ENCODE data around the gene COL19A1.

The COL19A1 gene

GRCh38 chr6:70045413-70045812 lies 179.1 kb downstream of the COL19A1 start:
- Histone ChIP-seq H3K36me3 (no peaks in the 10 kb centered on the region), H3K9ac (no peak overlapping the region), H4K20me1 (no peaks in the 10 kb centered on the region), H3K4me1 (no peaks in the 10 kb centered on the region), H3K9me3 (no peaks in the 10 kb centered on the region), H3K4me3 (no peak overlapping the region), H3K27me3 (no peaks in the 10 kb centered on the region), H3K27ac (no peak overlapping the region), H3K4me2 (no peak overlapping the region)
- TF ChIP-seq Cebpa-rat (IDR thresholded peaks at IDR 0.05): no peak

GRCh38 chr6:70051197-70052124 lies 185.1 kb downstream of the COL19A1 start:
- no peak for TF ChIP-seq Cebpa-rat (IDR thresholded peaks at IDR 0.05)
- Histone ChIP-seq H3K27me3 (no peaks in the 10 kb centered on the region), H3K9me3 (no peaks in the 10 kb centered on the region), H3K4me3 (no peak overlapping the region), H3K4me1 (no peaks in the 10 kb centered on the region), H3K27ac (no peak overlapping the region), H3K9ac (no peak overlapping the region), H3K4me2 (no peak overlapping the region), H3K36me3 (no peaks in the 10 kb centered on the region), H4K20me1 (no peaks in the 10 kb centered on the region)

- no peaks in the 10 kb centered on the region for H3K9me3 ChIP-seq
- H3K9ac ChIP-seq: no peak overlapping the region
- H3K4me2 ChIP-seq: no peak overlapping the region
- no peak overlapping the region for H3K4me3 ChIP-seq
- TF ChIP-seq Cebpa-rat (IDR thresholded peaks at IDR 0.05): no peak
- H3K27ac ChIP-seq: no peak overlapping the region
- no peaks in the 10 kb centered on the region for H3K27me3 ChIP-seq
- no peaks in the 10 kb centered on the region for H3K36me3 ChIP-seq
- H4K20me1 ChIP-seq: no peaks in the 10 kb centered on the region
- H3K4me1 ChIP-seq: no peaks in the 10 kb centered on the region
Measured at GRCh38 chr6:70059039-70059719, 192.8 kb downstream of the COL19A1 start.

GRCh38 chr6:70060680-70061079 lies 194.3 kb downstream of the COL19A1 start:
- H3K4me1 ChIP-seq: no peaks in the 10 kb centered on the region
- H3K9ac ChIP-seq: no peak overlapping the region
- no peaks in the 10 kb centered on the region for H3K27me3 ChIP-seq
- no peaks in the 10 kb centered on the region for H3K36me3 ChIP-seq
- H4K20me1 ChIP-seq: no peaks in the 10 kb centered on the region
- TF ChIP-seq Cebpa-rat (IDR thresholded peaks at IDR 0.05): no peak
- no peak overlapping the region for H3K27ac ChIP-seq
- no peak overlapping the region for H3K4me2 ChIP-seq
- H3K9me3 ChIP-seq: no peaks in the 10 kb centered on the region
- no peak overlapping the region for H3K4me3 ChIP-seq

GRCh38 chr6:70061546-70061945 lies 195.2 kb downstream of the COL19A1 start:
- Histone ChIP-seq H3K27me3 (no peaks in the 10 kb centered on the region), H3K4me2 (no peak overlapping the region), H4K20me1 (no peaks in the 10 kb centered on the region), H3K36me3 (no peaks in the 10 kb centered on the region), H3K27ac (no peak overlapping the region), H3K4me1 (no peaks in the 10 kb centered on the region), H3K9ac (no peak overlapping the region), H3K4me3 (no peak overlapping the region), H3K9me3 (no peaks in the 10 kb centered on the region)
- TF ChIP-seq Cebpa-rat (IDR thresholded peaks at IDR 0.05): no peak

GRCh38 chr6:70062010-70062409 lies 195.7 kb downstream of the COL19A1 start:
- no peaks in the 10 kb centered on the region for H3K27me3 ChIP-seq
- H4K20me1 ChIP-seq: no peaks in the 10 kb centered on the region
- H3K27ac ChIP-seq: no peak overlapping the region
- no peaks in the 10 kb centered on the region for H3K9me3 ChIP-seq
- no peak overlapping the region for H3K4me2 ChIP-seq
- no peak overlapping the region for H3K4me3 ChIP-seq
- TF ChIP-seq Cebpa-rat (IDR thresholded peaks at IDR 0.05): no peak
- no peaks in the 10 kb centered on the region for H3K36me3 ChIP-seq
- H3K4me1 ChIP-seq: no peaks in the 10 kb centered on the region
- H3K9ac ChIP-seq: no peak overlapping the region

- Histone ChIP-seq H4K20me1 (no peaks in the 10 kb centered on the region), H3K27ac (no peak overlapping the region), H3K4me3 (no peak overlapping the region), H3K27me3 (no peaks in the 10 kb centered on the region), H3K4me2 (no peak overlapping the region), H3K9ac (no peak overlapping the region), H3K9me3 (no peaks in the 10 kb centered on the region), H3K36me3 (no peaks in the 10 kb centered on the region), H3K4me1 (no peaks in the 10 kb centered on the region)
- TF ChIP-seq Cebpa-rat (IDR thresholded peaks at IDR 0.05): no peak
Measured at GRCh38 chr6:70072540-70073179, 206.3 kb downstream of the COL19A1 start.

- Histone ChIP-seq H3K4me2 (no peak overlapping the region), H3K36me3 (no peaks in the 10 kb centered on the region), H3K27me3 (no peaks in the 10 kb centered on the region), H3K4me1 (no peaks in the 10 kb centered on the region), H3K27ac (no peak overlapping the region), H4K20me1 (no peaks in the 10 kb centered on the region), H3K9ac (no peak overlapping the region), H3K9me3 (no peaks in the 10 kb centered on the region), H3K4me3 (no peak overlapping the region)
- no peak for TF ChIP-seq Cebpa-rat (IDR thresholded peaks at IDR 0.05)
Measured at GRCh38 chr6:70073637-70074036, 207.3 kb downstream of the COL19A1 start.

- Histone ChIP-seq H4K20me1 (no peaks in the 10 kb centered on the region), H3K9ac (no peak overlapping the region), H3K4me1 (no peaks in the 10 kb centered on the region), H3K4me2 (no peak overlapping the region), H3K4me3 (no peak overlapping the region), H3K27ac (no peak overlapping the region), H3K27me3 (no peaks in the 10 kb centered on the region), H3K9me3 (no peaks in the 10 kb centered on the region), H3K36me3 (no peaks in the 10 kb centered on the region)
- no peak for TF ChIP-seq Cebpa-rat (IDR thresholded peaks at IDR 0.05)
Measured at GRCh38 chr6:70079241-70079640, 212.9 kb downstream of the COL19A1 start.

Data from BLaER1 (cell line).